ENCODE measurements around the gene FCRLB.
A peak's percentile ranks its signal among the peaks of the same experiment; 100 is the strongest.
"Not testable (repeated sequence)": the region's sequence is repeated elsewhere in the genome, so short reads cannot be mapped to it uniquely, and the experiment has no call there.

FCRLB gene, protein sequence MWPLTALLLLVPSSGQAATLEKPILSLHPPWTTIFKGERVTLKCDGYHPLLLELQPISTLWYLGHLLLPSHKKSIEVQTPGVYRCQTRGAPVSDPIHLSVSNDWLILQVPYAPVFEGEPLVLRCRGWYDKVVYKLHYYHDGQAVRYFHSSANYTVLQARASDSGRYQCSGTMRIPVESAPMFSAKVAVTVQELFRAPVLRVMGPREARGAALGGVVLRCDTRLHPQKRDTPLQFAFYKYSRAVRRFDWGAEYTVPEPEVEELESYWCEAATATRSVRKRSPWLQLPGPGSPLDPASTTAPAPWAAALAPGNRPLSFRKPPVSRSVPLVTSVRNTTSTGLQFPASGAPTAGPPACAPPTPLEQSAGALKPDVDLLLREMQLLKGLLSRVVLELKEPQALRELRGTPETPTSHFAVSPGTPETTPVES
- total RNA-seq, result 0.31 to 0.40 reads per million in 2 donors

DNA sequence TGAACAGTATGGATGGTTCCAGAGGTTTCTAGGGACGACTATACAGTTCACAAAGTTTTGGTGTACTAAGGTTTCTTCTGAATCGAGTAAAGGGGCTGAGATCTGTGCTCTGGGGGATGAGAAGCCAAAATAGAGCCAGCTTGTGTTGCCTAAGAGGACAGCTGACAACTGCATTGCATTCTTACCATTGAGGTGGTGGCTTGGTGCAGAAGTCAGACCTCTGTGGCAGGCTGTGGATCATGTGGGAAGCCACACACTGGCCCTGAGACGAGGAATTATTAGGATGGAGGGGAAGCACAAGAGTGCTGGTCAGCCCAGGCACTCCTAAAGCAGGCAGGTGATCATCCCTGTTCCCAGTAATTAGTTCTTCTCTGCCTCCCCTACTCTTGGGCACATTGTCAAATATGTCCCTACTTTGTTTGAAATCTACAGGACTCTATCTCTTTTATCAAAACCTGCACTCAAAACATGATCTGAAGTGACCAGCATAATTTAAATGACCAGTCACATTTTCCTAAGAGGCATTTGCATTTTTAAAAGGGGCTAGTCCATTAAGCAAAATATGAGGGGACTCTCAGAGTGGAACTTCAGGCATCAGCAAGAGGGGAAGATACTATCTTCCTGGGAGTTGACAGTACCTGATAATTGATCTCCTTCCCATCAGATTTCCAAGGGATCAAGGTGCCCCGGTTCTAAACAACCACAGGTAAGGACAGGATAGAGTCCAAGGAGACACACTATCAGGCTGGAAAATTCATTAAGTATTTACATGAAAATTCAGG lies at the start of gene FCRLB:
Gene FCRLB, plus strand, starts transcription at position 589 of the 782 bp plus-strand sequence. CDS start 1,129 bp downstream, outside the sequence.
- no peak for DNase-seq

GRCh38 chr1:161673437-161673836 lies 47.9 kb upstream of the FCRLB start:
- not testable (repeated sequence) for DNase-seq

- DNase-seq, result not testable (repeated sequence)
Observed at GRCh38 chr1:161674447-161674846, 46.9 kb upstream of the FCRLB start.

- not testable (repeated sequence) for DNase-seq
Observed at GRCh38 chr1:161674908-161675307, 46.4 kb upstream of the FCRLB start.

- DNase-seq, result no peak
Observed at GRCh38 chr1:161676441-161676840, 44.9 kb upstream of the FCRLB start.

DNA sequence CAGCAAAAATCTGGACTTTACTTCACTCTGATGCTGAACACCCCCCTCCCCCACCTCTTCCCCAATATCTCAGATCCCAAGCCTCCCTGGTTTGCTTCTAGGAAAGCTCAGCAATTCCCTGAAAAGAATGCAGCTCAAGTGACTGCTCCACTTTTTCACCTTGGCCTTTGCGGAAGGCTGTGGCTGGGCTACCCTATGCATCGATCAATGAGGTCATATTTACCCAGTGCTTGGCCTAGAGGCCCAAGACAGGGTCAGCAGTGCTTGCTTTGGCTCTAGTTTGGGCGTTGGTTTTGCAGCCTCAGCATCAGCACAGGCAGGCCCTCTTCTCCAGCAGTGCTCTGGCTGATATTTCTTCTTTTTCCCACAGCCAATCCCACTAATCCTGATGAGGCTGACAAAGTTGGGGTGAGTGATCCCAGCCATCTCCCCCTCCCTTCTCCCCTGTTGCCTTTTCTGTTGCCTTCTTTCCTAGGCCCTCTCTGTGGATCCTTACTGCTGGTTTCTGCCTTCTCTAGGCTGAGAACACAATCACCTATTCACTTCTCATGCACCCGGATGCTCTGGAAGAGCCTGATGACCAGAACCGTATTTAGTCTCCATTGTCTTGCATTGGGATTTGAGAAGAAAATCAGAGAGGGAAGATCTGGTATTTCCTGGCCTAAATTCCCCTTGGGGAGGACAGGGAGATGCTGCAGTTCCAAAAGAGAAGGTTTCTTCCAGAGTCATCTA lies 44.2 kb upstream of the FCRLB start:
- no peak for DNase-seq

GRCh38 chr1:161678500-161678899 lies 42.8 kb upstream of the FCRLB start:
- DNase-seq, result no peak

GRCh38 chr1:161681879-161682278 lies 39.5 kb upstream of the FCRLB start:
- DNase-seq, result no peak

DNA sequence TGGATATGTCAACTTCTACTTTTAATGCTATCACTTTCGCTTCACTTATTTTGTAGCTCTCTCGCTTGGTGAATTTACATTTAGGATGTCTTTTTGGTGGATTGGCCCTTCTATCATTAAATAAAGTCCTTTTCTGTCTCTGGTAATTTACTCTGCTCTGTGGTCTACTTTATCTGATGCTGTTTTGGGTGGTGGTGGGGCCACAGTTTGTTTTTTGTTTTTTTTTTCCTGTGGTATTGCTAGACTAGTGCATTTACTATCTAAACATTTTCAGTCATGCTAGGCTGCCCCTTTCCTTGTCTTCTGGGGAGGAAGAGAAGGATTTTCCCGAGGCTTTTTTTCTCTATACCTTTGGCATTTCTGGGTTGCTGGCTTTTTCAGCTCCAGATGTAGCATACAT lies 32.4 kb upstream of the FCRLB start:
- no peak for DNase-seq

- DNase-seq, result no peak
Observed at GRCh38 chr1:161691846-161692245, 29.5 kb upstream of the FCRLB start.

- DNase-seq, result not testable (repeated sequence)
Observed at GRCh38 chr1:161693020-161693712, 28.2 kb upstream of the FCRLB start.

DNA sequence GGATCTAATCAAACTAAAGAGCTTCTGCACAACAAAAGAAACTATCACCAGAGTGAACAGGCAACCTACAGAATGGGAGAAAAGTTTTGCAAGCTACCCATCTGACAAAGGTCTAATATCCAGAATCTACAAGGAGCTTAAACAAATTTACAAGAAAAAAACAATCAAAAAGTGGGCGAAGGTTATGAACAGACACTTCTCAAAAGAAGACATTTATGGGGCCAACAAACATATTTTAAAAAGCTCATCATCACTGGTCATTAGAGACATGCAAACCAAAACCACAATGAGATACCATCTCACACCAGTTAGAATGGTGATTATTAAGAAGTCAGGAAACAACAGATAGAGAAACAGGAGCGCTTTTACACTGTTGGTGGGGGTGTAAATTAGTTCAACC lies 23.0 kb upstream of the FCRLB start:
- DNase-seq, result not testable (repeated sequence)

DNA sequence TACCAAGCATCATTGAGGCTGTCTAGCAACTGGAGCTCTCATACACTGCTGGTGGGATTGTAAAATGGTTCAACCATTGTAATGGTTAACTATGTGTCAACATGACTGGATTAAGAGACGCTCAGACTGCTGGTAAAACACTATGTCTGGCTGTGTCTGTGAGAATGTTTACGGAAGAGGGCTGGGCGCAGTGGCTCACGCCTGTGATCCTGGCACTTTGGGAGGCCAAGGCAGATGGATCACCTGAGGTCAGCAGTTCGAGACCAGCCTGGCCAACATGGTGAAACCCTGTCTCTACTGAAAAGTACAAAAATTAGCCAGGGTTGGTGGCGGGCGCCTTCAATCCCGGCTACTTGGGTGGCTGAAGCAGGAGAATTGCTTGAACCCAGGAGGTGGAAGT lies 19.1 kb upstream of the FCRLB start:
- no peak for DNase-seq

GRCh38 chr1:161705537-161705936 lies 15.8 kb upstream of the FCRLB start:
- DNase-seq, result no peak

DNA sequence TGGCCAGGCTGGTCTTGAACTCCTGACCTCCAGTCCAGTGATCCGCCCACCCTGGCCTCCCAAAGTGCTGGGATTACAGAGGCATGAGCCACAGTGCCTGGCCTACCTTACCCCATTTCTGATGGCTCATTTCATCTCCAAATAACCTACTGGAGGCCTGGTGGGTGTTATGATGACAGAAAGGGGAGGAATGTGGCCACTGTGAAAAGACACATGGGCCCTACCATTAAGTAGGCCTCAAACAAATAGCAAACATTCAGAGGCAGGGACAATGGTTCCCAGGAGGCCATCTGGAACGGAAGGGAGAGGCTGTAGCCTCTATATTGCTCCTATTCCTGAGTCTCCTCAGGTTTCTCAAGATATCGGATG lies 15.2 kb upstream of the FCRLB start:
- no peak for DNase-seq

DNA sequence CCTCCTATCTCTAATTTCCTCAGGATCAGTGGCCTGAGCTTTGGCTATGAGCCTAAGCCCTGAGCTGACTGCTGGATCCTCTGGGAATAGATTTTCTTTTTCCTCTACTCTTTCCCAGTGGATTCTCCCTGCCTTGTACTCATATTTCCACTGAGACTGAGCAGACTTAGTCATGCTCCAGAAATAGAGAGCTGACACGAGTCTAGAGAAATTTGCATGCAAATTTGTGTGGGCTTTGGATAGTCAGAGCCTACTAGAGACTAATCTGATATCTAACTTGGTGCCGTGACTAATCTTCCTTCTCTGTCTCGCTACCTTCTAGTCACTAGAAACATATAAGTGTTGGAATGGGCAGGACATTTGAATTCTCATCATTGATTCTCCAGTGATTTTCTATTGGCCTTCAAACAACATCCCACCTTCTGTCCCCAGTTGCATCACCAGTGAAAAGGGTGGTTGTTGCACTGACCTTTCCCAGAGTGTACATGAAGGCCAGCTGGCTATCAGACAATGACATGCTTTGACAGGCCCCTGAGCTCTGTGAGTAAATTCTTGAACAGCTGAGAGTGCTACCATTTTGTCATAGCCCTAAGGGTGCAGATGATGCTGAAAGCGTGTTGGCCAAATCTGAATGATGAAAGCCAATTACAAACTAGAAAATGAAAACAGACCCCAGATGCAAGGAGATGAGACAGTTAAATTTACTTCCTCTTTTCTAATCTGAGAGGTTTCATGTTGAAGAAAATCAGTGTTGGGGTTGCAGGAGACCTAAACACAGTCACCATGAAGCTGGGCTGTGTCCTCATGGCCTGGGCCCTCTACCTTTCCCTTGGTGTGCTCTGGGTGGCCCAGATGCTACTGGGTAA lies 14.6 kb upstream of the FCRLB start, which contains the start of gene FCRLA:
Gene FCRLA, plus strand, starts transcription at position 748 of the 866 bp plus-strand sequence. Its CDS starts 36 bp downstream, at position 784.
- no peak for DNase-seq

GRCh38 chr1:161707503-161707902 lies 13.8 kb upstream of the FCRLB start:
- no peak for DNase-seq

DNA sequence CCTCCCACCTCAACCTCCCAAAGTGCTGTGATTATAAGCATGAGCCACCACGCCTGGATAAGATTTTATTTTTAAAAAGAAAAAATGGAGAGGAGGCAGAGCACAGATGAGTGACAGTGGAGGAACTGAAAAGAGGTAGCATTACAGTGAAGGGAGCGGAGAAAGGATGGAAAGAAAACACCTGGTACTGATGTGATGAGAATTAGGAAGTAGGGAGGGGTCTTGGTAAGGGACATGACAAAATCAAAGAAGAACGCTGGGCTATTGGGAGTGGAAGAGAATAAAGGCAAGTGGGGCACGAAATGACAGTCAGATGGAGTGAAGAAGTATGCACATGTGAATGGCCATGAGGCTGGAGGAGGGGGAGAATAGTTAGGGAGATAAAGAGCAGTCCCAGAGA lies 12.0 kb upstream of the FCRLB start:
- DNase-seq, result no peak

DNA sequence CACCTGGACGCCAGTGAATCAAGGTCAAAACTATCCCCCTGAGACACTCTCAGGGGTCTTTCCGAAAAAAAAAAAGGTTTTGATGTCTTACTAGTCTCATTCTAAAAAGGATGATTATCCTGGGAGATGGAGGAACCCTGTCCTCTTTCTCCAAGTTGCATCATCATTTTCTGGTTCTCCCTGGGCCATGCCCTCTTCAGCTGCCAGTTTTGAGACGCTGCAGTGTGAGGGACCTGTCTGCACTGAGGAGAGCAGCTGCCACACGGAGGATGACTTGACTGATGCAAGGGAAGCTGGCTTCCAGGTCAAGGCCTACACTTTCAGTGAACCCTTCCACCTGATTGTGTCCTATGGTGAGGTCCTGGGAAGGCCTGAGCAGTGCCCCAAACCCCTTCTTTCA lies 10.8 kb upstream of the FCRLB start:
- DNase-seq, result no peak

DNA sequence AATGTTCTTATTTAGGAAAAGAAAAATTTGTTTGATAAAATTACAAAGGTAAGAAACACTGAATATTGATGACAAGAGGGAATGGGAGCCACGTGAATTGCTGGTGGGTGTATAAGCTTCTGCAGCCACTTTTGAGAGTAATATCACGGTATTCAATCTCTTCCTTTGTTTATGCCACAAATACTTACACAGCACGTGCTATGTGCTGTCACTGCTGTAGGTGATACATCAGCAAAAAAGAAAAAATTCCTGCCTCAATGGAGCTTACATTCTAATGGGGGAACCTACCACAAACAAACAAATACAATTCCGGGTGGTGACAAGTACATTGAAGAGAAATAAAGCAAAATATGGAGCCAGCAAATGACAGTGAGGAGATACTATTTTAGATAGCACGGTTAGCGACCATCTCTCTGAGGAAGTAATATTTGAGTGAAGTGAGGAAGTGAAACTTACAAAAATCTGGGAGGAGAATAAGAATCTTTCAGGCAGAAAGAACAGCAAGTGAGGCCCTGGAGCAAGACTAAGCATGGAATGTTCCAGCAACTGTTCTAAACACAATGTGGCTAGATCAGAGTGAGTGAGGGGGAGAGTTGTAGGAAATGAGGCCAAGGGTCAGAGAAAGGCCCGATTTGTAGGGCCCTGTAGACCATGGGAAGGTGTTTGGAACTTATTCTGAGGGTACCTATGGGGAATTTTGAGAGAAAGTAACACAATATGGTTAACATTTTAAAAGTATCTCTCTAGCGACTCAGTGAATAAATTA lies 2.6 kb upstream of the FCRLB start:
- no peak for DNase-seq

GRCh38 chr1:161719325-161719611 lies 2.1 kb upstream of the FCRLB start:
- DNase-seq, result peak in 1 of 5 experiments; percentile 19

Measured in T-helper 2 cell (primary cell).